ENCODE measurements around the gene TNP1.

The TNP1 gene

GRCh38 chr2:216859944-216860343 lies at the start of gene TNP1:
Gene TNP1, minus strand, starts transcription at chr2:216860064. Its CDS starts 30 bp downstream, at chr2:216860034.
- no peak for DNase-seq

GRCh38 chr2:216908300-216908699 lies 48.4 kb upstream of the TNP1 start:
- no peak for DNase-seq

- DNase-seq: no peak
Measured at GRCh38 chr2:216905649-216906329, 45.9 kb upstream of the TNP1 start.

- no peak for DNase-seq
Measured at GRCh38 chr2:216904974-216905373, 45.1 kb upstream of the TNP1 start.

- DNase-seq: no peak
Measured at GRCh38 chr2:216904554-216904953, 44.7 kb upstream of the TNP1 start.

GRCh38 chr2:216903470-216903869 lies 43.6 kb upstream of the TNP1 start:
- no peak for DNase-seq

GRCh38 chr2:216901273-216901672 lies 41.4 kb upstream of the TNP1 start:
- no peak for DNase-seq

GRCh38 chr2:216900406-216900805 lies 40.5 kb upstream of the TNP1 start:
- no peak for DNase-seq

GRCh38 chr2:216897561-216898203 lies 37.8 kb upstream of the TNP1 start:
- no peak for DNase-seq

- DNase-seq: no peak
Measured at GRCh38 chr2:216890138-216890537, 30.3 kb upstream of the TNP1 start.

GRCh38 chr2:216888887-216889622 lies 29.2 kb upstream of the TNP1 start:
- no peak for DNase-seq

- no peak for DNase-seq
Measured at GRCh38 chr2:216888081-216888480, 28.2 kb upstream of the TNP1 start.

GRCh38 chr2:216887138-216887537 lies 27.3 kb upstream of the TNP1 start:
- no peak for DNase-seq

GRCh38 chr2:216885117-216885553 lies 25.3 kb upstream of the TNP1 start:
- DNase-seq: no peak

- DNase-seq: no peak
Measured at GRCh38 chr2:216884347-216884746, 24.5 kb upstream of the TNP1 start.

GRCh38 chr2:216882876-216883275 lies 23.0 kb upstream of the TNP1 start:
- no peak for DNase-seq

GRCh38 chr2:216881411-216881810 lies 21.5 kb upstream of the TNP1 start:
- no peak for DNase-seq

- peak; percentile 62 for DNase-seq
Measured at GRCh38 chr2:216880509-216881184, 20.8 kb upstream of the TNP1 start.

- no peak for DNase-seq
Measured at GRCh38 chr2:216879727-216880508, 20.1 kb upstream of the TNP1 start.

GRCh38 chr2:216878072-216878471 lies 18.2 kb upstream of the TNP1 start:
- DNase-seq: no peak

GRCh38 chr2:216877085-216877484 lies 17.2 kb upstream of the TNP1 start:
- DNase-seq: no peak

- no peak for DNase-seq
Measured at GRCh38 chr2:216875862-216876261, 16.0 kb upstream of the TNP1 start.

- no peak for DNase-seq
Measured at GRCh38 chr2:216873573-216873972, 13.7 kb upstream of the TNP1 start.
